Measurements from ENCODE around the gene UQCRC1. TPM values are rescaled to one million over a fixed set of nuclear protein-coding genes. Genes with fewer than 3 reads are reported as not detected.

The UQCRC1 gene
- total RNA-seq, 1 experiment from 2014 or later = 323 TPM

- no peak for TF ChIP-seq AFF4 (CRISPR knock-in tag; IDR thresholded peaks at IDR 0.05; ENCODE audit: borderline replicate concordance)
- TF ChIP-seq, protein P1, sequence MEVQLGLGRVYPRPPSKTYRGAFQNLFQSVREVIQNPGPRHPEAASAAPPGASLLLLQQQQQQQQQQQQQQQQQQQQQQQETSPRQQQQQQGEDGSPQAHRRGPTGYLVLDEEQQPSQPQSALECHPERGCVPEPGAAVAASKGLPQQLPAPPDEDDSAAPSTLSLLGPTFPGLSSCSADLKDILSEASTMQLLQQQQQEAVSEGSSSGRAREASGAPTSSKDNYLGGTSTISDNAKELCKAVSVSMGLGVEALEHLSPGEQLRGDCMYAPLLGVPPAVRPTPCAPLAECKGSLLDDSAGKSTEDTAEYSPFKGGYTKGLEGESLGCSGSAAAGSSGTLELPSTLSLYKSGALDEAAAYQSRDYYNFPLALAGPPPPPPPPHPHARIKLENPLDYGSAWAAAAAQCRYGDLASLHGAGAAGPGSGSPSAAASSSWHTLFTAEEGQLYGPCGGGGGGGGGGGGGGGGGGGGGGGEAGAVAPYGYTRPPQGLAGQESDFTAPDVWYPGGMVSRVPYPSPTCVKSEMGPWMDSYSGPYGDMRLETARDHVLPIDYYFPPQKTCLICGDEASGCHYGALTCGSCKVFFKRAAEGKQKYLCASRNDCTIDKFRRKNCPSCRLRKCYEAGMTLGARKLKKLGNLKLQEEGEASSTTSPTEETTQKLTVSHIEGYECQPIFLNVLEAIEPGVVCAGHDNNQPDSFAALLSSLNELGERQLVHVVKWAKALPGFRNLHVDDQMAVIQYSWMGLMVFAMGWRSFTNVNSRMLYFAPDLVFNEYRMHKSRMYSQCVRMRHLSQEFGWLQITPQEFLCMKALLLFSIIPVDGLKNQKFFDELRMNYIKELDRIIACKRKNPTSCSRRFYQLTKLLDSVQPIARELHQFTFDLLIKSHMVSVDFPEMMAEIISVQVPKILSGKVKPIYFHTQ (CRISPR knock-in tag; IDR thresholded peaks at IDR 0.05) = no peak
- TF ChIP-seq MYBL2 (CRISPR knock-in tag; IDR thresholded peaks at IDR 0.05) = no peak
- TF ChIP-seq CREM (CRISPR knock-in tag; IDR thresholded peaks at IDR 0.05) = no peak
- no peak for TF ChIP-seq ZNF281 (CRISPR knock-in tag; IDR thresholded peaks at IDR 0.05)
Observed at GRCh38 chr3:48651771-48652170, 42.3 kb upstream of the UQCRC1 start (continued).

DNA sequence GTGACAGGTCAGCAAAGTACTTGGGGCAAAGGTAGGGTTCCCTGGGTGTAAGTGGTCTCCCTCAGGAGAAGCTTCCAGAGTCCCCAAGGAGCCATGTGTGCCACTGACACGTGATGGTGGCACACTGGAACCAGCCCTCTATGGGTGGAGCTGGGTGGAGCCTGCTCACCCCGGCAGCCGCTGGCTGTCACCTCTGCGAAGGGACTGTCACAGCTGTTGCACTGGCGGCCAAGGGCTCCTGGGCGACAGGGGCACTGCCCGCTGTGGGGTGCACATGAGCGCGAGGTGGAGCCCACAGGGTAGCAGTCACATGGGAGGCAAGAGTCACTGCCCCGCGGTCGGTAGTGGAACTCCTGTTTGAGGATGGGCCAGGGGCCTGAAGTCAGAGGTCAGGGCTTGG is 41.3 kb upstream of the UQCRC1 start:
- Mint-ChIP-seq H3K27ac (no peak overlapping the region), H3K4me3 (no peak overlapping the region), H3K27me3 (ENCODE audit: low read depth) (peaks cover 4% of the 10 kb centered on the region; the same call in 1 of the 2 replicates), H3K9me3 (no peaks in the 10 kb centered on the region), H3K4me1 (peaks cover 5% of the 10 kb centered on the region), H3K36me3 (peaks cover 25% of the 10 kb centered on the region)
- POLR2A ChIA-PET = no interaction called here
- ATAC-seq (no peak), DNase-seq (ENCODE audit: low spot score) (no peak)
- TF ChIP-seq ATF1 (CRISPR knock-in tag; IDR thresholded peaks at IDR 0.05) = no peak
- no peak for TF ChIP-seq TP53 (CRISPR knock-in tag; IDR thresholded peaks at IDR 0.05)
- TF ChIP-seq, protein P2, sequence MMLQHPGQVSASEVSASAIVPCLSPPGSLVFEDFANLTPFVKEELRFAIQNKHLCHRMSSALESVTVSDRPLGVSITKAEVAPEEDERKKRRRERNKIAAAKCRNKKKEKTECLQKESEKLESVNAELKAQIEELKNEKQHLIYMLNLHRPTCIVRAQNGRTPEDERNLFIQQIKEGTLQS (CRISPR knock-in tag; conservative IDR thresholded peaks at IDR 0.05) = no peak
- TF ChIP-seq CBFB (CRISPR knock-in tag; IDR thresholded peaks at IDR 0.05; ENCODE audit: low read depth) = no peak
- TF ChIP-seq NFE2L1 (CRISPR knock-in tag; IDR thresholded peaks at IDR 0.05) = no peak
- CTCF ChIA-PET = interaction anchor here (1.4 kb wide), 1 partner anchor 15 kb away, joined by 3 read pairs; no protein-coding TSS in a partner anchor

- no peaks in the 10 kb centered on the region for H3K27me3 Mint-ChIP-seq (ENCODE audit: low read depth)
- H3K9me3 Mint-ChIP-seq = no peaks in the 10 kb centered on the region
- ATAC-seq = no peak
- H3K4me3 Mint-ChIP-seq = no peak overlapping the region
- DNase-seq (ENCODE audit: low spot score) = no peak
- CTCF ChIA-PET = interaction anchor here (2.9 kb wide), 1 partner anchor 13 kb away, joined by 10 read pairs; the partner anchor contains the start of gene SLC26A6
- H3K4me1 Mint-ChIP-seq = no peaks in the 10 kb centered on the region
- no peak overlapping the region for H3K27ac Mint-ChIP-seq
- TF ChIP-seq SMAD4 (CRISPR knock-in tag; IDR thresholded peaks at IDR 0.05) (no peak), ZNF232 (CRISPR knock-in tag; IDR thresholded peaks at IDR 0.05) (no peak), TEAD4 (CRISPR knock-in tag; IDR thresholded peaks at IDR 0.05) (no peak), EMX1 (CRISPR knock-in tag; IDR thresholded peaks at IDR 0.05) (no peak), NR2C2 (CRISPR knock-in tag; IDR thresholded peaks at IDR 0.05) (no peak), ZNF121 (CRISPR knock-in tag; IDR thresholded peaks at IDR 0.05) (no peak)
- TF ChIP-seq, protein P3, sequence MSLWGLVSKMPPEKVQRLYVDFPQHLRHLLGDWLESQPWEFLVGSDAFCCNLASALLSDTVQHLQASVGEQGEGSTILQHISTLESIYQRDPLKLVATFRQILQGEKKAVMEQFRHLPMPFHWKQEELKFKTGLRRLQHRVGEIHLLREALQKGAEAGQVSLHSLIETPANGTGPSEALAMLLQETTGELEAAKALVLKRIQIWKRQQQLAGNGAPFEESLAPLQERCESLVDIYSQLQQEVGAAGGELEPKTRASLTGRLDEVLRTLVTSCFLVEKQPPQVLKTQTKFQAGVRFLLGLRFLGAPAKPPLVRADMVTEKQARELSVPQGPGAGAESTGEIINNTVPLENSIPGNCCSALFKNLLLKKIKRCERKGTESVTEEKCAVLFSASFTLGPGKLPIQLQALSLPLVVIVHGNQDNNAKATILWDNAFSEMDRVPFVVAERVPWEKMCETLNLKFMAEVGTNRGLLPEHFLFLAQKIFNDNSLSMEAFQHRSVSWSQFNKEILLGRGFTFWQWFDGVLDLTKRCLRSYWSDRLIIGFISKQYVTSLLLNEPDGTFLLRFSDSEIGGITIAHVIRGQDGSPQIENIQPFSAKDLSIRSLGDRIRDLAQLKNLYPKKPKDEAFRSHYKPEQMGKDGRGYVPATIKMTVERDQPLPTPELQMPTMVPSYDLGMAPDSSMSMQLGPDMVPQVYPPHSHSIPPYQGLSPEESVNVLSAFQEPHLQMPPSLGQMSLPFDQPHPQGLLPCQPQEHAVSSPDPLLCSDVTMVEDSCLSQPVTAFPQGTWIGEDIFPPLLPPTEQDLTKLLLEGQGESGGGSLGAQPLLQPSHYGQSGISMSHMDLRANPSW (CRISPR knock-in tag; conservative IDR thresholded peaks at IDR 0.05; ENCODE audit: low read depth) = no peak
- TF ChIP-seq, protein P4, sequence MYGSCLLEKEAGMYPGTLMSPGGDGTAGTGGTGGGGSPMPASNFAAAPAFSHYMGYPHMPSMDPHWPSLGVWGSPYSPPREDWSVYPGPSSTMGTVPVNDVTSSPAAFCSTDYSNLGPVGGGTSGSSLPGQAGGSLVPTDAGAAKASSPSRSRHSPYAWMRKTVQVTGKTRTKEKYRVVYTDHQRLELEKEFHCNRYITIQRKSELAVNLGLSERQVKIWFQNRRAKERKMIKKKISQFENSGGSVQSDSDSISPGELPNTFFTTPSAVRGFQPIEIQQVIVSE (CRISPR knock-in tag; IDR thresholded peaks at IDR 0.05; ENCODE audit: borderline replicate concordance) = no peak
- POLR2A ChIA-PET = no interaction called here
- peaks cover 21% of the 10 kb centered on the region for H3K36me3 Mint-ChIP-seq
Observed at GRCh38 chr3:48648188-48648850, 38.9 kb upstream of the UQCRC1 start.

All from WTC11 (cell line).